Stimulated activated CD8-positive, alpha-beta memory T cell treated with anti-CD3 and anti-CD28 coated beads, Interleukin-4, amount 100 ng/mL, for 4 hours (primary cell): ENCODE measurements around the gene ZSCAN26.
"Not testable (repeated sequence)": the region's sequence is repeated elsewhere in the genome, so short reads cannot be mapped to it uniquely, and the experiment has no call there.

Experiments used
- DNase-seq, 2 donors: peaks; one replicate each; pipeline ENCODE4 v3.0.0-alpha.2; 2020; ENCODE audit warnings: low read depth in 2 of 2, low spot score in 1 of 2

Gene ZSCAN26

DNA sequence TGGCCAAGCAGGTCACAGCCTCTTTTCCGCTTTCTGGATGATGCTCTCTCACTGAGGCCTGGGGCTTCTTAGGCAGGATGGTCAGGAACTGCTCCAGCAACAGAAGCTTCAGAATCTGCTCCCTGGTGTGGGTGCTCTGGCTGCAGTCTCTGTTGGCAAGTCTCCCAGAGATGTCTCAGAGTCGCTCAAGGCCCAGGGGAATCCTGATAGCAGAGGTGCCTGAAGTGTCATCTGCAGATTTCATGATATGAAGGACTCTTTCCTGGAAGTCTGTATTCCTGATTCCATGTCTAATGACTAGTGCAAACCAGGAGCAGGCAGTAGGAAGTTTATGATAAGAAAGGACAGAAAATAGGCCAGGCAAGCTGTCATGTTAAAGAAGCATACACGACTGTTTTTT is 48.7 kb downstream of the ZSCAN26 start:
- no peak for DNase-seq

DNA sequence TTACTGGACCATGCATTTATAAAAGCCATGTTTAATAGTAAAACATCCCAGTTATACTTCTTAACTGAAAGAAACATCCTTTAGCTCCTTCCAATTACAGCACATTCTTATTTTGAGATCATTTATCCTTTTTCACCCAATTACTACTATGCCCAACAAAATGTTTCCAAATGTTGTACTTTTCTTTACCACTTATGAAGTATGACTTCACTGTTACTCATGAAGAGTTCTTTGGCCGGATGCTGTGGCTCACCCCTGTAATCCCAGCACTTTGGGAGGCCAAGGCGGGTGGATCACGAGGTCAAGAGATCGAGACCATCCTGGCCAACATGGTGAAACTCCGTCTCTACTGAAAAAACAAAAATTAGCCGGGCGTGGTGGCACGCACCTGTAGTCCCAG is 50.9 kb downstream of the ZSCAN26 start:
- not testable (repeated sequence) for DNase-seq

DNA sequence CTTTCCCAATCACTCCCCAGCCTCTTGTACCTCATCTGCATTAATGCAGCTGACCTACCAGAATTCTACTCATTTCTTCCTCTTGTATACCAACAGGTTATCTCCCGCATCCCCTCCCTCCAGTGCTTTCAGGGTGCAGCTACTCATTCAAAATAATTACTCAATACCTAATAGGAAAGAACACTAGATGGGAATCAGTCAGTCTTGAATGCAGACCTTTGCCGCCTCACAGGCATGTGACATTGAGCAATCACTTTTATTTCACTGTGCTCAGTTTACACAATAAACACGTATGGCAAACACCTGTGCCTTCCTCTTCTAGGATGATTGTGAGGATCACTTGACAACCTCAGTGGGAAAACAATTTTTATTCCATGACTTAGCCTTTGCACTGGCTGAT is 55.7 kb downstream of the ZSCAN26 start:
- DNase-seq, result no peak

DNA sequence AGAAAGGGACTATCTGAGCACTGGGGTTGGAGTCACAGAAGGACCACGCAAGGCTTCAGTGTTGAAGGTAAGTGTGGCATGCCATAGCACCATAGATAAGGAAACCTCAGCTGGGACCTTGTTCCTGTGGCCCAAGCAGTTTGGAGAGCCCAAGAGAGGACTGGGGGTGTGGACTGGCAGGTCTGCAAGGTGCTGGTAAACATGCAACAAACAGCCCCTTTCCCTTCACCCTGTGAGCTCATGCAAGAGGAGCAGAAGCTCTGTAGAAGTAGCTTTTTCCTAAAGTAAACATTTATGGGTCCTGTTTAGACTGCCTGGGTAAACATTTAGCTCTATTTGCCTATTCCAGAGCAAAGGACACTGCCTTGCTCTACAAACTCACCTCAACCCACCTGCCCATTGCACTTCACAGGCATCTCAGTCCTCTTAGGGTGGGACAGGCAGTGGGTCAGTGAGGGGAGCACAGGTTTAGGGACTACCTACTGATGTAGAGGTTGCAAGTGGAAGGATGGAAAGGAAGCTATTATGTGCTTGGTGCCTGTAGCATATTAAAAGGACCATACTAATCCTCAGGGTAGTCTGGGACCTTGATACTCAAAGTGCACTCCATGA is 57.0 kb downstream of the ZSCAN26 start:
- DNase-seq, result no peak

DNA sequence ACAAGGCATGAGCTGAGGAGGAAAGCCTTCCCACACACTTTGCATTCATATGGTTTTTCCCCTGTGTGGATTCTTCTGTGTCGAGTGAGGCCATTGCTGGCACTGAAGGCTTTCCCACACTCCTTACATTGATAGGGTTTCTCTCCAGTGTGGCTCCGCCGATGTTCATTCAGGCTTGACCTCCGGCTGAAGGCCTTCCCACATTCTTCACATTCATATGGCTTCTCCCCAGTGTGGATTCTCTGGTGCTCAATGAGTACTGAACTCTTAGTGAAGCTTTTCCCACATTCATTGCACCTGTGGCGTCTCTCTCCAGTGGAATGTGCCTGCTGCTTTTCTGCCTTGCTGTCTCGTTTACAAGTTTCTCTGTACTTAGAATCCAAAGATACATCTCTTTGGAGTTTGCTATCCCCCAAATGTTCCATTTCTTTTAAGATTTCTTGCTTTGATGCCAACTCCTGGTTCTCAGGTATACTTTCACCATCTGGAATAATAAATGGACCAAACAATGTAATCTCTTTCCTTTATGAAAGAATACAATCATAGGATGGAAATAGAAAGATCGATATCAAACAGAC is 59.5 kb downstream of the ZSCAN26 start:
- no peak for DNase-seq
